Neural progenitor cell (in vitro differentiated cells): ENCODE measurements around the gene SLC35E1. TPM values are rescaled to one million over a fixed set of nuclear protein-coding genes. Genes with fewer than 3 reads are reported as not detected.

ENCODE experiments used
- DNase-seq: peaks from one replicate; pipeline ENCODE4 v3.0.0-alpha.2; 2016; ENCODE audit warnings: low spot score
- H2AFZ ChIP-seq: fragments of 200-600 bp; sonication (generic); replicated peaks from 2 replicates; pipeline ENCODE4 v1.6.1; 2016; ENCODE audit warnings: antibody characterized with exemption
- H3F3A ChIP-seq: fragments of 200-600 bp; sonication (generic); 2 replicates; pipeline ENCODE4 v1.6.1; 2016; ENCODE audit warnings: antibody characterized with exemption, low read depth
- H3K27ac ChIP-seq: fragments of 200-600 bp; sonication (generic); 2 replicates; pipeline ENCODE4 v1.5.1; 2016; ENCODE audit warnings: mild to moderate bottlenecking
- H3K27me3 ChIP-seq: fragments of 200-600 bp; sonication (generic); 2 replicates; pipeline ENCODE4 v1.6.1; 2016; ENCODE audit warnings: mild to moderate bottlenecking, moderate library complexity
- H3K36me3 ChIP-seq: fragments of 200-600 bp; sonication (generic); 2 replicates; pipeline ENCODE4 v1.5.1; 2016
- H3K4me1 ChIP-seq: fragments of 200-600 bp; sonication (generic); 2 replicates; pipeline ENCODE4 v1.6.1; 2016; ENCODE audit warnings: mixed run types
- H3K4me2 ChIP-seq: fragments of 200-600 bp; sonication (generic); 2 replicates; pipeline ENCODE4 v1.6.1; 2016
- H3K4me3 ChIP-seq: fragments of 200-600 bp; sonication (generic); 2 replicates; pipeline ENCODE4 v1.5.1; 2016
- H3K79me2 ChIP-seq: fragments of 200-600 bp; sonication (generic); 2 replicates; pipeline ENCODE4 v1.6.1; 2016; ENCODE audit warnings: low read depth
- H3K9ac ChIP-seq: fragments of 200-600 bp; sonication (generic); 2 replicates; pipeline ENCODE4 v1.6.1; 2016
- H3K9me3 ChIP-seq: fragments of 200-600 bp; sonication (generic); 2 replicates; pipeline ENCODE4 v1.5.1; 2016; ENCODE audit warnings: low read depth
- H4K20me1 ChIP-seq: fragments of 200-600 bp; sonication (generic); 2 replicates; pipeline ENCODE4 v1.6.1; 2016; ENCODE audit warnings: low read depth
- H3K27ac Mint-ChIP-seq: 3 replicates; pipeline ENCODE4 v1.8.0; 2021; ENCODE audit warnings: mixed read lengths
- H3K27me3 Mint-ChIP-seq: 2 replicates; pipeline ENCODE4 v1.8.0; 2022; ENCODE audit warnings: low read depth, mild to moderate bottlenecking, inconsistent platforms, moderate library complexity, mixed read lengths; ENCODE audit not compliant: insufficient read depth
- H3K36me3 Mint-ChIP-seq: 3 replicates; pipeline ENCODE4 v1.8.0; 2021; ENCODE audit warnings: mixed read lengths
- H3K4me1 Mint-ChIP-seq: 3 replicates; pipeline ENCODE4 v1.8.0; 2021; ENCODE audit warnings: mixed read lengths
- H3K4me3 Mint-ChIP-seq: 3 replicates; pipeline ENCODE4 v1.8.0; 2021; ENCODE audit warnings: mild to moderate bottlenecking, moderate library complexity, mixed read lengths
- H3K9me3 Mint-ChIP-seq: 3 replicates; pipeline ENCODE4 v1.8.0; 2020; ENCODE audit warnings: mixed read lengths
- CTCF ChIP-seq: fragments of 200-600 bp; sonication (generic); IDR thresholded peaks from 2 replicates; pipeline ENCODE4 v1.5.1; 2017; ENCODE audit warnings: antibody characterized with exemption, mild to moderate bottlenecking
- EZH2 ChIP-seq: fragments of 200-600 bp; sonication (generic); IDR thresholded peaks from 2 replicates; pipeline ENCODE4 v1.6.1; 2017; ENCODE audit warnings: antibody characterized with exemption, mild to moderate bottlenecking, moderate library complexity
- EZH2phosphoT487 ChIP-seq: fragments of 200-600 bp; sonication (generic); IDR thresholded peaks from 2 replicates; pipeline ENCODE4 v1.6.1; 2017; ENCODE audit warnings: antibody characterized with exemption
- total RNA-seq: library from RNA; depleted of rRNA; stranded (reverse); fragments of >200 nt; gene quantifications from 2 replicates; pipeline ENCODE4 v1.2.3, GENCODE V29; 2015; ENCODE audit warnings: low replicate concordance

The SLC35E1 gene
- total RNA-seq, 1 donor from 2014 or later: 16.4 TPM

DNA sequence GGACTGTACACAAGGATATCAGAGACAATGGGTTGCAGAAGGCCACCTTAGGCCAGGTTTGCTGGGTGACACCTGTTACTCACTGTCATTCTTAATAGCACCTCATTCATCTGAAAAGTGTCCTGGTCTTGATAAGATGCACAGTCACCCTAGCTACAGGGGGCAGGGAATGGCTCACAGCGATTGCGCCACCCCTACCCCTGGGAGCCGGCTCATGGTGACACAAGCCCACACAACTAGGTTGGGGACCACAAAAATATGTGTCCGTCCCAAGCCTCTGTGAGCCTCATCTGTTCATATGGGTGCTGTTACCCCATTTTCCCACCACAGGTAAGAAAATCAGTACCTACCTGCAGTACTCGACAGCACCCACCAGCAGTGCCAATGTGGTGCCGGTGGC, 32.4 kb upstream of the SLC35E1 start:
- Histone ChIP-seq H3K27me3 (no peaks in the 10 kb centered on the region), H2AFZ (no peak overlapping the region), H3K9me3 (no peaks in the 10 kb centered on the region), H3K4me2 (no peak overlapping the region), H3K4me1 (no peaks in the 10 kb centered on the region), H3K36me3 (no peaks in the 10 kb centered on the region), H3K79me2 (peaks cover 87% of the 10 kb centered on the region), H3K27ac (no peak overlapping the region), H4K20me1 (peaks cover 72% of the 10 kb centered on the region), H3F3A (no peaks in the 10 kb centered on the region), H3K4me3 (no peak overlapping the region), H3K9ac (no peak overlapping the region)
- no peak for DNase-seq
- H3K27me3 Mint-ChIP-seq: peaks cover 2% of the 10 kb centered on the region
- H3K36me3 Mint-ChIP-seq: no peaks in the 10 kb centered on the region
- H3K4me1 Mint-ChIP-seq: peaks cover 13% of the 10 kb centered on the region
- TF ChIP-seq CTCF (no peak), EZH2 (no peak)
- H3K27ac Mint-ChIP-seq: no peak overlapping the region
- H3K9me3 Mint-ChIP-seq: no peaks in the 10 kb centered on the region
- no peak overlapping the region for H3K4me3 Mint-ChIP-seq

DNA sequence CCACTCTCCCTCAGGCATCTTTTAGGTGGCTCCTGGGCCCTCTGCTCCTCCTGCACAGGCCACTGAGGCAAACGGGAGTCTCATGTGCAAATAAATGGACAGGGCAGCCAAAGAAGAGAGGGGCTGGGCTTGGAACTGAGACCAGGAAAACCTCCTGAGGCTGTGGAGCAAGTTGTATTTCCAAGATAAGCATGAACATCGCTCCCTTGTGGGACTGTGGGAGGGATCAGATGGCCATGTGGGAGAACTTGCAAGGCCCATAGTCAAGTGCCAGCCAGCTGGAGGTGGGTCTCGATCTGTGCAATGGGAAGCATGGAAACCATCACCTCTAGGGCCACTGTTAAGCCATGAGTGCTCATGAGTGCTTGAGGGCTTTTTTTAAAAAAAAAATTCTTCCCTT, 30.9 kb upstream of the SLC35E1 start:
- Histone ChIP-seq H4K20me1 (peaks cover 83% of the 10 kb centered on the region), H2AFZ (no peak overlapping the region), H3K4me3 (no peak overlapping the region), H3K27me3 (no peaks in the 10 kb centered on the region), H3K27ac (no peak overlapping the region), H3F3A (no peaks in the 10 kb centered on the region), H3K4me1 (no peaks in the 10 kb centered on the region), H3K9ac (no peak overlapping the region), H3K79me2 (peaks cover 86% of the 10 kb centered on the region), H3K4me2 (no peak overlapping the region), H3K9me3 (no peaks in the 10 kb centered on the region), H3K36me3 (no peaks in the 10 kb centered on the region)
- TF ChIP-seq EZH2 (no peak), CTCF (no peak), EZH2phosphoT487 (no peak)
- H3K9me3 Mint-ChIP-seq: no peaks in the 10 kb centered on the region
- no peak overlapping the region for H3K4me3 Mint-ChIP-seq
- peaks cover 17% of the 10 kb centered on the region for H3K4me1 Mint-ChIP-seq
- no peaks in the 10 kb centered on the region for H3K36me3 Mint-ChIP-seq
- DNase-seq: no peak
- H3K27me3 Mint-ChIP-seq: peaks cover 2% of the 10 kb centered on the region
- no peak overlapping the region for H3K27ac Mint-ChIP-seq

GRCh38 chr19:16601378-16602052, 29.3 kb upstream of the SLC35E1 start:
- Mint-ChIP-seq H3K4me1 (peaks cover 17% of the 10 kb centered on the region), H3K27ac (no peak overlapping the region), H3K4me3 (no peak overlapping the region), H3K36me3 (no peaks in the 10 kb centered on the region), H3K27me3 (peaks cover 4% of the 10 kb centered on the region), H3K9me3 (no peaks in the 10 kb centered on the region)
- no peak overlapping the region for H3K4me3 ChIP-seq
- peaks cover 87% of the 10 kb centered on the region for H3K79me2 ChIP-seq
- H3K36me3 ChIP-seq: no peaks in the 10 kb centered on the region
- no peak overlapping the region for H3K4me2 ChIP-seq
- H3K9ac ChIP-seq: no peak overlapping the region
- no peak overlapping the region for H2AFZ ChIP-seq
- no peak for TF ChIP-seq EZH2phosphoT487
- TF ChIP-seq CTCF: no peak
- no peak for TF ChIP-seq EZH2
- no peaks in the 10 kb centered on the region for H3K9me3 ChIP-seq
- no peak overlapping the region for H3K27ac ChIP-seq
- no peaks in the 10 kb centered on the region for H3K27me3 ChIP-seq
- H3F3A ChIP-seq: no peaks in the 10 kb centered on the region
- no peak for DNase-seq
- no peaks in the 10 kb centered on the region for H3K4me1 ChIP-seq
- H4K20me1 ChIP-seq: peaks cover 89% of the 10 kb centered on the region
